GM19463 (cell line): ENCODE results near the gene WWC2.
A peak's percentile ranks its signal among the peaks of the same experiment; 100 is the strongest.
"Not testable (repeated sequence)": the region's sequence is repeated elsewhere in the genome, so short reads cannot be mapped to it uniquely, and the experiment has no call there.

Experiments
- ATAC-seq: cut with Tn5 transposase; IDR thresholded peaks from one replicate; pipeline ENCODE4 v1.9.1; 2021; ENCODE audit warnings: mild to moderate bottlenecking, moderate library complexity; ENCODE audit not compliant: unreplicated experiment

The WWC2 gene

DNA sequence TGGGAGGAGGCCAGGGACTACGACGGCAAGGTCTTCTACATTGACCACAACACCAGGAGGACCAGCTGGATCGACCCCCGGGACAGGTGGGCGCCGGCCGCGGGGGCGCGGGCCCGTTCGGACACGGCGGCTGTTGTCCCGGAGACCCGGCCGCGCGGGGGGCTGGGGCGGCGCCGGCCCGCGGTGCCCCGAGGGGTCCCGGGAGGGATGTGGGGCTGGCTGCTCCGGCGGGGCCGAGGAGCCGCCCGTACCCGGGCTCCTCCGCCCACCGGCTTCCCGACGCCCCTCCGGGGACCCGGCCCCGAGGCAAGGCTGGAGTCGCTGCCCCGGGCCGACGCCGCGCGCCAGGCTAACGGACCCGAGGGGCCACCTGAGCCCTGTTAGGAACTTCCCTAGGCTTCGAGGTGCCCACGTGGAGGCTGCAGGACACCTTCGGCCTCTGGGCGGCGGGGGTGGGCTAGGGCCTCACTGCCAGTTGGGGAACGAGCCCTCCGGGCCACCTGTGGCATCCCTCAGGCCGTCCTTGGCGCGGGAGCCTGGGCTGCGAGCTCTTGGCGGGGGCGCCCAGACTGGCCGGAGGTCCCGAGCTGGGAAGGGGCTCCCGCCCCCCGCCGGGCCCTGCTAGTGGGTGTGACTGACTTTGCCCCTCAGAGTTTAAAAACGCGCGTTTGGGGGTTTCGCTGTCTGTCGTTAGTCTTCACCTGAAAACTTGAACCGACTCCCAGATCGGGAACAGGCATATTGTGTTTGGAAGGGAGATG is 660 bp downstream of the WWC2 start:
- peak; percentile 5 for ATAC-seq

DNA sequence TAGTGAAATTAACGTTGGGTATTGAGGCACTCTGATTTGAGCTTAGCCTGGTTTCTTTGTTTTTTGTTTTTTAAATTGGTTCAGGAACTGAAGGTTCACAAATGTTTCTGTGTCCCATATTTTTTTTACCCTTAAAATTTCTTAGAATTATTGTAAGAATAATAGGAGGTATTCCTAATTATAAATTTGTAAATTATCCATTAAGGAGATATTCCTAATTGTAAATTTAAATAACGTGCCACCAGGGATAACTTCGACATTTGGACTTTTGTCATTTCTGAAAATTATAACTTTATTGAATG is 1.2 kb downstream of the WWC2 start:
- ATAC-seq: no peak

DNA sequence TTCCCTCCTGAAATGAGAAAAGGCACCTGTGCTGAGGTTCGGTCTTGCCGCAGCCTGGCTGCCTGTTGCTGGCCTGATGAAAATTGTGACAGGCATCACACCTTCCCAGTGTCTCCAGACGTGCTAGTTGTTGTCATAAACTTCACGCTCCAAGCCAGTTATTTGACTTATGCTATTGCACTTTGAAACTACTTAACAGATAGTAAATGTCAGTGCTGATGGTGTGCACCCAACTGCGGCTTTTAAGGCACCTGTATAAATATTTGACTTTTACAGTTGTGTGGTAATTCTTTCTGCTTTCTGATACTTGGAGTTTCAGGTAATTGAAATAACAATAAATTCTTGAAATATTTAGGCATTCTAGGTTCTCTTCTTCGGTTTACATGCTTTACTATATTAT is 1.8 kb downstream of the WWC2 start:
- ATAC-seq: no peak

DNA sequence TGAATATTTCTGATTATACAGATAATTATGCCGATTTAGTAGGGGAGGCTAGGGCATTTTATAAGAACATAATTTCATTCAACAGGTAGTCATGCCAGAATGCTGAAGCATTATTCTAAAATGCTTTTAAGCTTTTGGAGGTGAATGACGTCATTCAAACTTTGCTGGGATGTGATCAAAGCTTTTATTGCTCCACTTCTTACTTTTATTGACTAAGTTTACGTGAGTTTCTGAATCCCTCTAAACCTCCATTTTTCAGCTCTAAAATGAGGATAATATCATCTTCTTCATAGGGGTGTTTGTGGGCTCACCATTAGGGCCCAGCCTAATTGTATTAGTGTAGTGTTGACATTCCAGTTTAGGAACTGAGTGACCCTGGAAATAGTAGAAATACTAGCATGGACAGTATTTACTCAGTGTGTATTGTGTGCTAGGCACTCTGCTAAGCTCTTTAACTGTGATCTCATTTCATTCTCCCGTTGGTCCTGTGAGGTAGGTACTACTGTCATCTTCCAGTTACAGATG is 3.0 kb downstream of the WWC2 start:
- ATAC-seq: no peak

DNA sequence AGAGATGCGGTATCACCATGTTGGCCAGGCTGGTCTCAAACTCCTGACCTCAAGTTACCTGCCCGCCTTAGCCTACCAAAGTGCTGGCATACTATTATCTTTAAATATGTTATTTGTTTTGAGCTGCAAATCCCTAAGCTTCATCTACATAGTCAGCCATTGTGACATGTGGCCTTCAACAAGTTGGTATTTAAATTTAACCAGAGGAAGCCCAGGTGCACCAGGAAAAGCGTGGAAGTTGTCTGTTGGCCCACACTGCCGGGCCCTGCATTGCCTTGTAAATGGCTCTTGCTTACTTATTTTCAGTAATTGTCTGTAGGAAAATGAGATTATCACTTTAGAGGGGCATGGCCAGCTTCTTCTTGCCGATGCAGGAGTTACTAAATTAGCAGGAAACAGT is 6.0 kb downstream of the WWC2 start:
- no peak for ATAC-seq

DNA sequence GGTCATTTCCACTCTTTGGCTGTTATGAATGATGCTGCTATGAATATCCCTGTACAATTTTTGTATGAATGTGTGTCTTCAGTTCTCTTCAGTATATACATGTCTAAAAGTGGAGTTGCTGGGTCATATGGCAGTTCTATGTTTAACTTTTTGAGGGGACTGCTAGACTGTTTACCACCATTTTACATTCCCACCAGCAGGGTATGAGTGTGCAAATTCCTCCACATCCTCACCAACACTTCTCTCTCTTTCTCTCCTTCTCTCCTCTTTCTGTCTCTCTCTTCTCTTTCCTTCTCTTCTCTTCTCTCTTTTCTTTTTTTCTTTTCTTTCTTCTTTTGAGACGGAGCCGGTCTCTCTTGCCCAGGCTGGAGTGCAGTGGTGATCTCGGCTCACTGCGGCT is 7.8 kb downstream of the WWC2 start:
- no peak for ATAC-seq

DNA sequence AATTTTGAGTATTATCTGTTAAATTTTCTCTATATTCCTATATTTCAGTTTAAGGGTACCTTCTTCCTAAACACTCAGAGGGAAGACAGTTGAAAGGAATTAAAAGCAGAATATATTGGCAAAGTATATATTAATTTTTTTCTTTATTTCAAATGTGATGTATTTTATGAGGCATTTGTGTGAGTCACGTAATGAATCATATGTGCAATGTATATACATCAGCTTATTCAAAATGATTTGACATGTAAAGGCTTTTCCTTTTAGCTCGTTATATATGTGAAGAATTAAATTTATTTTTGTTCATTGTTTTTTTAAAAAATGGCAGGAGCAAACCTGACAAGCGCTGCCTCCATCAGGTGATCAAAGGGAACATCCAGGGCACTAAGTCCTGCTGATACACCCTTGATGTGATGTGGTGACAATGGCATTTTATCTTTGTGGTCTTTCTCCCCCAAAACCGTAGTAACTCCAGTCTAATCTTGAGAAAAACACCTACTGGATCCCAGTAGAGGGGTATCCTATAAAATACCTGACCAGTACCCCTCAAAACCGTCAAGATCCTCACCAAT is 8.9 kb downstream of the WWC2 start:
- no peak for ATAC-seq

DNA sequence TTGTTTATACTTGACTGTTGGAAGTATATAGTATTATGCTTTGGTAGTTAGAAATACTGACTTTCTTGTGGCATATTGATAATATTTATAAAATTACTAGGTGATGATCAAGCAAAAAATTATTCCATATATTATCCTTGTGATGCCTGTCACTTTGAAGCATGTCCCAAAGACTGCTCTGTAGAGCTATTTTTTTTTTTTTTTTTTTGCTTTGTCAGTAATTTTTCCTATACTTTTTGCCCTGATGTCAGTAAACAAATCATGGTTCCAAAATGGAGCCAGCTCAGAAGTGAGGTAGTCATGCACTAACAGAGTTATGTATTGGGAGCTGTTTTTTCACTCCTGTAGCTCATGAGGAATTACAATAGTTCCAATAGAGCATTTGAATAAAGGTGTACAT is 11.2 kb downstream of the WWC2 start:
- ATAC-seq: no peak

DNA sequence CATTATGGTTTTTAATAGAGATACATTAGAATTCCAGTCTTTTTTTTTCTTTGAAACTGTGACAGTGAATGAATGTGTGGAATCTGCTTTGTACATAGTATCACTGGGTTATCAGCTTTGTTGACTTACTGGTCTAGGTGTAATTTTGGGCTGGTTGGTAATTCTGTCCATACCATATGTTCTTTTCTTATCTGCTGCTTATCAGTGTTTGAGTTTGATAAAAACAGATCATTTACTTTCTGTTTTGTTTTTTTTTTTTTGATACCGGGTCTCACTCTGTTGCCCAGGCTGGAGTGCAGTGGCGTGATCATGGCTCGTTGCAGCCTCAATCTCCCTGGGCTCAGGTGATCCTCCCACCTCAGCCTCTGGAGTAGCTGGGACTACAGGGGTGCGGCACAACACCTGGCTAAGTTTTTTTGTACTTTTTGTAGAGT is 12.4 kb downstream of the WWC2 start:
- no peak for ATAC-seq

DNA sequence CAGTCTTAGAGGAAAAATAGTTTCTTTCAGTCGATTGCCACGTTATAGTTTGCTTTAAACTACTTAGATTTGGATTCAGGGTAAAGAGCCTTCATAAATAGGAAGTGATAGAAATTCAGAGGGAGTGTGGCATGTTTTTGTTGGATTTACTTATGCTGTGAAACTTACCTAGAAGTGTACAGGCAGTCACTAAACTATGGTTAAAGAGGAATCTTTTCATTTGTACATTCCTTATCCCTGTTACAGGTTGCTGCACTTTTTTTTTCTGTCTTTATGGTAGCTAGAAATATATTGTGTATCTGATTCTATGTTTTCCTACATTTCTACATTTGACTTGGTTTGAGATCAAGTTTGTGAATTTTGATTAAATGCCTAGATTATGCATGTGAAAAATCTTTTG is 19.1 kb downstream of the WWC2 start:
- ATAC-seq: no peak

DNA sequence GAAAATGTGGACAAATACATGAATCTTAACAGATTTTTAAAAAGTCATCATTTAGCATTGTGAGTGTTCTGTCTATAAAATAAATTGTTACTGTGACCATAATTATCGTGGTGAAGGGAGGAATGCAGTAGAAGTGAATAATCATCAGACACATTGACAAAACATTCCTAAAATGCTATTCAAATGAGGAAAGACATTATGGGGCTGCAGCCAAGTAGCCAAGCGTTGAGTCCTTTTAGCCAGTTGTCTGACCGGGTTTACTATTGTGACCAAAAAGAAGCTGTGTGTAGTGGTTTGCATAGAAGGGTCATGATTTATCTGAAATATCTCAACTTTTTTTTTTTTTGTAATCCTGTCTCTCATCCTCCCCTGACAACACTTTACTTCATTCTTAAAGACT is 19.5 kb downstream of the WWC2 start:
- ATAC-seq: no peak

DNA sequence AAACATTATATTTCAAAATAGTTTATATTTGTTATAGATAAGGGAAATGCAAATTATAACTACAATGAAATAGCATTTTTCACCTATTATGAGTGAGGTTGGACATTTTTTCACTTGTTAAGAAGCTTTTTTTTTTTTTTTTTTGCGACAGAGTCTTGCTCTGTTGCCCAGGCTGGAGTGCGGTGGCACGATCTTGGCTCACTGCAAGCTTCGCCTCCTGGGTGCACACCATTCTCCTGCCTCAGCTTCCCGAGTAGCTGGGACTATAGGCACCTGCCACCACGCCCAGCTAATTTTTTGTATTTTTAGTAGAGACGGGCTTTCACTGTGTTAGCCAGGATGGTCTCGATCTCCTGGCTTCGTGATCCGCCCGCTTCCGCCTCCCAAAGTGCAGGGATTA is 22.6 kb downstream of the WWC2 start:
- ATAC-seq: not testable (repeated sequence)

DNA sequence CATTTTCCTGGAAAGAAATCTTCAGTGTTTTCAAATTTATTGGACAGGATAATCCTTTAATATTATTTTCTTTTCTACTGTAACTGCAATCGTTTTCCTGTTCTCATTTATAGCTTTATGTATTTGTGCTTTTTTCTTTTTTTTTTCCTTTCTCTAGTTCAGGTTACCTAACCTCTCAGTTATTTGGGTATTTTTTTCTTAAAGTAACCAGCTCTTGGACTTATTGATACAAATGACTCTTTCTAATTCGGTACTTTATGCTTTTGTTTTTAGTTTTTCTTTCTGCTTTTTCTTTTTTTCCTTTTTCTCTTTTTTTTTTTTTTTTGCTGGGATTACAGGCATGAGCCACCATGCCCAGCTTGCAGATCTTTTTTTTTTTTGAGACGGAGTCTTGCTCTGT is 25.2 kb downstream of the WWC2 start:
- ATAC-seq: no peak

DNA sequence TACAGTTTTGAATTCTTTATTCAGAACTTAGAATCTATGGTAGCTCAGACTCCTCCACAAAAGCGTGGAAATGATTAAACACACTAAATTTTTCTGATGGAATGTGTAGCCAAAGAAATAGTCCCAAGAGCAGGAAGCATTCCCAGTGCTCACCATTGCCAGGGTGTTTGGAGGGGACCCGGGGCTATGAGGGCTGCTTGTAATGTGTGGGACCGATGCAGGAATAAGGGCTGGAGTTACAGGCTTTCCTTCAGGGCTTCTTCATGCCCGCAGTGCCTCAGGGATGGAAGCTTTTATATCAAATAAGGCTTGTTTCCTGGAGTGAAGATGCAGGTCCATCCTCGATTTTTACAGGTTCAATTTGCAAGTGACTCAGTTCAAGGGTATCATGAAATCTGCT is 25.8 kb downstream of the WWC2 start:
- ATAC-seq: no peak

DNA sequence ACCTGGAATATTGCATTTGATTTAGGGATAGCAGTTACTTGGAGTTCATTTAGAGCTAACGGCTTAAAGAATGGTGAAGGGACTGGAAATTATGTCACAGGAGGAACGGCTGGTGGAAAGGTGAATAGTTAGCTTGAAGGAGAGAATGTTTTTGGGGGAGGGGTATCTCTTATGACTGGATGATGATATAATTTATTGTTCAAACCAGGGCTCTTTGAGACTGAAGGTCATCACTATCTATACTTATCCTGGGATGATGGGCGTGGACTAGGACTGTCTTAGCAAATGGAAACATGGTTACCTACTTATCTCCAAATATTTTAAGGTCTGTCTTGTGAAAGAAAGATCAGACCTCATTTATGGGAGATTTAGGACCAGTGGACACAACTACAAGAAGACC is 30.1 kb downstream of the WWC2 start:
- ATAC-seq: no peak

DNA sequence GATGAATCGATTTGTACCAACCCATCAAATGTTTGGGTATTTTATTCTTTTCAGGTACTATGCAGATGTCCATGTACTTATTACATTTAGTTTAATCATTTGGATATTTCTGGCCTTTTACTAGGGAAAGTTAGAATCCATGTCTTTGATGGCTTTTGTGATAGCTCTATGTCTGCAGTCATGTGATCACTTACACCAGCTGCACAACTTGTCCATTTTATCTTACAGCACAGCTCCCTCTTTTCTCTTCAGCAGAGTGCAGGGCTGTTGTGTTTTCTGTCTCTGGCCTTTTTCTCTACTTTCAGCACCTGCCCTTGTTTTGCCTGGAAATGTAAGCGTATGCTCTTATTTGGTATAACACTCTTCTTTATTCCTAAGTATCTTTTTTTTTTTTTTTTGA is 30.6 kb downstream of the WWC2 start:
- no peak for ATAC-seq

DNA sequence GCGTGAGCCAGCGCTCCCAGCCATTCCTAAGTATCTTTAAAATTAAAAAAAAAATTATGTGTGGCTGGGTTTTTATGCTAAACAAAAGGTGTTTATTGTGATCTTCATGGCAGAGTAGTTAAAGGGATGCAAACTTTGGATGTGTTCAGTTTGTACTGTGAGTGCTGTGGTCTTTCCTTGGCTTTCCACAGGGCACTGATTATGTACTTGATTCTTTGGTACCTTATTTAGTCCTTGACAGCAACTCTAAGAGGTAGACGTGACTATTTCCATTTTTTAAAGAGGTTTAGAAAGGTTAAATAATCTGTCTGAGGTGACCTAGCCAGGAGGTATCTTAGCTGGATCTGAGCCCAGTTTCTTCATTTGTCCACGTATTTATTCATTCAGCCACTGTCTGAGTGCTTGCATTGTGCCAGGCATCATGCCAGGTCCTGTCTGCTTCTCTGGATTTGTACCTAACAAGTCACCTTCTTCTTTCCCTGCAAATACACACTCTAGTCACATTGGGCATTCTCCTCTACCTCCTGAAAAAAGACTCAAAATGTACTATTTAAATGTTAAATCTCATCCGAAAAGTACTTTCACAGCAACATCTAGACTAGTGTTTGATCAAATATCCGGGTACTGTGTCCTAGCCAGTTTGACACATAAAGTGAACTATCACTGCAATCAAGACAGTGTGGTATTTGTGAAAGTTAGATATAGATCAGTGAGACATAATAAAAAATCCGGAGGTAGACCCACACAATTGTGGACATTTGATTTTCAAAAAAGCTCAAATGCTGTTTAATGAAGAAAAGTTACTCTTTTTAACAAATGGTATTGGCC is 31.5 kb downstream of the WWC2 start:
- no peak for ATAC-seq

DNA sequence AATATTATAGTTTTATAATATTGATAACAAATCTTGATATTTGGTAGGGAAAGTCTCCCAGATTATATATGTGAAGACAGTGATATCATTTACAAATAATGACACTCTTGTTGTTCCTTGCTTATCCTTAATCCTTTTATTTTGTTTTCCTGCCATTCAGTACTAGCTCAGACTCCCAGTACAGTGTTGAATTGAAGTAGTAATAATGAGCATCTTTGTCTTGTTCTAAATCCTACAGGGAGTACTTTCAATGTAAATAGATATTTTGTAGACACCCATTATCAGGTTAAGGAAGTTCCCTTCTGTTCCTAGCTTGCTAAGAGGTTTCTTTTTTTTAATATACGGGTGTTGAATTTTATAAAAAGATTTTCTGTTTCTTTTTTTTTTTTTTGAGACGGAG is 33.0 kb downstream of the WWC2 start:
- ATAC-seq: no peak

DNA sequence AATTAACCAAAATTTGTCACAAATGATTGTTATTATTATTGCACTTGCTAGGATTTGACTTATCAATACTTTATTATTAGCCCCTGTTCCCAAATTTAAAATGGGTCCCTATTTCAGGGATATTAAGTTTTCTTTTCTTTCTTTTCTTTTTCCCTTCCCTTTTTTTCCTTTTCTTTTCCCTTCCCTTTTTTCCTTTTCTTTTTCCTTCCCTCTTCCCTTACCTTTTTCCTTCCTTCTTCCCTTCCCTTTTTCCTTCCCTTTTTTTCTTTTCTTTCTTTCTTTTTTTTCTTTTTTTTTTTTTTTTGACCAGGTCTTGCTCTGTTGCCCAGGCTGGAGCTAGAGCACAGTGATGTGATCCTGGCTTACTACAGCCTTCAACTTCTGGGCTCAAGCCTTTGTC is 33.8 kb downstream of the WWC2 start:
- ATAC-seq: no peak

DNA sequence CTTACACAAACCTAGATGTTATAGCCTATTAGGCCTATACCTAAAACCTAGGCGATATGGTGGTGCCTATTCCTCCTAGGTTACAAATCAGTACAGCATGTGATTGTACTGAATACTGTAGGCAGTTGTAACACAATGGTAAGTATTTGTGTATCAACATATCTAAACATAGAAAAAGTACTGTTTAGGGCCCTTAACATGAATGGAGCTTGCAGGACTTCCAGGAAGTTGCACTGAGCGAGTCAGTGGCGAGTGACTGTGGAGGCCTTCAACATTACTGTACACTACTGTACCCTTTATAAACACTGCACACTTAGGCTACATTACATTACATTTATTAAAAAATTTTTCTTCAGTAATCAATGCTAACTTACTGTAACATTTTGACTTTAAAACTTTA is 37.8 kb downstream of the WWC2 start:
- no peak for ATAC-seq

DNA sequence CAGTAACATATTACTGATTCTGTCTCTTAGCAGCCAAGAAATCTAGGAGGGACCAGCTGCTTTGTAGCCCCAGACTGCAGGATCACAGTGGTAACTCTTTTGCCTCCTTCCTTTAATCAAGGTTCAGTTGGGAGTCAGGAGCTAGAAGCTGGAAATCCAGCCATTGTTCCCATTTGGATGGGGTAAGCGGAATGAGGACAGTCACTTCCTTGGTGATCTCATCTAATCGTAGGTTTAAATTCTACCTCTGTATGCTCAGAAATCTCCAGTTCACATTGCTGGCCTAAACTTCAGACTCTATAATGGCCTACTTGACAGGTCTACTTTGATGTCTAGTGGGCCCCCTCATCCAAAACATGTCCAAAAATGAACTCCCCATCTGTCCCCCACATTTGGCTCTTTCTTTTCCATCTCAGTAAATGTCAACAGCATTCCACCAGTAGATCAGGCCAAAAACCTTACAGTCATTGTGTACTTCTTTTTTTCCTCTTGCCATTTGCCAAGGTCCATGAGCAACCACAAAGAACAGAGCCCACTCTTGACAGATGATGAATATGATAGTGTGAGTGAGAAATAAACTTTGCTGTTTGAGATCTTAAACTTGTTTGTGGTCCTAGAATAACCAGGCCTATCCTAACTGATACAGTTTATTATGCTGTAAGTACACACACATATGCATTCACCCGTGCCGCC is 40.1 kb downstream of the WWC2 start:
- no peak for ATAC-seq
